DND-41 (cell line): ENCODE results near the gene SRD5A1.

Experiments used
- ATAC-seq: fragments of 200-7000 bp; cut with Tn5 transposase; 3 replicates; pipeline ENCODE4 v1.9.1; 2021; ENCODE audit warnings: low read depth; ENCODE audit not compliant: insufficient read depth
- DNase-seq: peaks from one replicate; pipeline ENCODE4 v3.0.0-alpha.2; 2020
- H2AFZ ChIP-seq: 2 replicates; pipeline ENCODE4 v1.6.0; 2012; ENCODE audit warnings: low read depth, low read length
- H3K27ac ChIP-seq: 2 replicates; pipeline ENCODE4 v1.5.1; 2012; ENCODE audit warnings: low read length, inconsistent platforms
- H3K27me3 ChIP-seq: fragments of 200-600 bp; sonication (generic); 2 replicates; pipeline ENCODE4 v1.6.0; 2012; ENCODE audit warnings: low read length, mild to moderate bottlenecking, inconsistent platforms; ENCODE audit not compliant: insufficient read depth, poor library complexity
- H3K36me3 ChIP-seq: 2 replicates; pipeline ENCODE4 v1.5.1; 2012; ENCODE audit warnings: low read length, inconsistent platforms; ENCODE audit not compliant: insufficient read depth
- H3K4me1 ChIP-seq: 2 replicates; pipeline ENCODE4 v1.5.1; 2012; ENCODE audit warnings: mild to moderate bottlenecking, low read length; ENCODE audit not compliant: insufficient read depth
- H3K4me2 ChIP-seq: 2 replicates; pipeline ENCODE4 v1.6.0; 2012; ENCODE audit warnings: mild to moderate bottlenecking, moderate library complexity, low read length, inconsistent platforms; ENCODE audit not compliant: insufficient read depth
- H3K4me3 ChIP-seq, 2 experiments: fragments of 200-600 bp in 1 of 2; shearing (Covaris generic) in 1 of 2; 2 replicates each; pipeline ENCODE4 v1.5.1; 2012 to 2016; ENCODE audit warnings: inconsistent platforms in 2 of 2, low read length in 2 of 2, mild to moderate bottlenecking in 2 of 2, low read depth in 1 of 2, moderate library complexity in 1 of 2
- H3K79me2 ChIP-seq: 2 replicates; pipeline ENCODE4 v1.6.0; 2012; ENCODE audit warnings: low read length, inconsistent platforms; ENCODE audit not compliant: insufficient read depth
- H3K9ac ChIP-seq: 2 replicates; pipeline ENCODE4 v1.6.0; 2012; ENCODE audit warnings: low read depth, mild to moderate bottlenecking, inconsistent platforms, low read length, moderate library complexity
- H3K9me3 ChIP-seq: 2 replicates; pipeline ENCODE4 v1.5.1; 2012; ENCODE audit warnings: low read length, moderate library complexity, mild to moderate bottlenecking, inconsistent platforms; ENCODE audit not compliant: insufficient read depth, severe bottlenecking
- H4K20me1 ChIP-seq: 2 replicates; pipeline ENCODE4 v1.6.0; 2012; ENCODE audit warnings: low read length; ENCODE audit not compliant: insufficient read depth
- CTCF ChIP-seq: IDR thresholded peaks from 2 replicates; pipeline ENCODE4 v1.5.1; 2012; ENCODE audit warnings: borderline replicate concordance, low read length, moderate library complexity, mild to moderate bottlenecking; ENCODE audit not compliant: poor library complexity, severe bottlenecking; ENCODE audit errors: extremely low read depth
- EZH2 ChIP-seq: IDR thresholded peaks from 3 replicates; pipeline ENCODE4 v1.6.1; 2012; ENCODE audit warnings: borderline replicate concordance, low read depth, mild to moderate bottlenecking, moderate library complexity, low read length, inconsistent platforms; ENCODE audit not compliant: severe bottlenecking

Gene SRD5A1

DNA sequence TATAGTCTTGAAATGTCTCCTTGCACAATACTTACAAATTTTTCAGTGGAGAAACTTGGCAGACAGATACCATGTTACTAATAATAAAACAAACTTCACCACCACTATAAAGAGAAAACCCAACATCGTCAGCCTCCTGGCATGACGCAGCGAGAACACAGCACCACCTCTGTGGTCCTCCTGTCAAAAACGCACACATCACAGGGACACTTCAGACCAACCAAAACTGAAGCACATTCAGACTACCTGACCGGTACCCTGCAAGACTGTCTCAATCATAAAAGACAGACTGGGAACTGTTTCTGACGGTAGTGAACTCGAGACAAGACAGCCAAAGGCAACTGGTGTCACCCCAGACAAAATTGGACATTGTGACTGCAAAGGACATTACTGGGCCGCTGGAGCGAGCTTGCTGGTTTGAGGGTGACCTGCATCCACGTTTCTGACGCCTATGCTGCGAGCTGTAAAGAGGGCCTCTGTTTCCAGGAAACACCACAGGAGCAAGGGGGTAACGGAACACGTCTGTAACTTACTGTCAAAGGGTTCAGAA is 34.8 kb upstream of the SRD5A1 start:
- H3K4me1 ChIP-seq = no peaks in the 10 kb centered on the region
- no peaks in the 10 kb centered on the region for H3K27me3 ChIP-seq
- H4K20me1 ChIP-seq = peaks cover 12% of the 10 kb centered on the region; the same call in 1 of the 2 replicates
- no peak overlapping the region for H3K27ac ChIP-seq
- TF ChIP-seq EZH2 (no peak), CTCF (no peak)
- H3K9ac ChIP-seq = no peak overlapping the region
- no peak overlapping the region for H3K4me2 ChIP-seq
- no peak overlapping the region for H3K4me3 ChIP-seq
- no peaks in the 10 kb centered on the region for H3K79me2 ChIP-seq
- peaks cover 58% of the 10 kb centered on the region for H3K36me3 ChIP-seq
- ATAC-seq (no peak), DNase-seq (no peak)
- no peak overlapping the region for H2AFZ ChIP-seq
- H3K9me3 ChIP-seq = no peaks in the 10 kb centered on the region

- no peak overlapping the region for H3K4me3 ChIP-seq
- H3K4me1 ChIP-seq = no peaks in the 10 kb centered on the region
- H3K27me3 ChIP-seq = no peaks in the 10 kb centered on the region
- no peak overlapping the region for H3K9ac ChIP-seq
- H3K79me2 ChIP-seq = no peaks in the 10 kb centered on the region
- H3K36me3 ChIP-seq = peaks cover 71% of the 10 kb centered on the region
- DNase-seq (no peak), ATAC-seq (no peak)
- no peaks in the 10 kb centered on the region for H3K9me3 ChIP-seq
- peaks cover 13% of the 10 kb centered on the region; the same call in 1 of the 2 replicates for H4K20me1 ChIP-seq
- no peak overlapping the region for H2AFZ ChIP-seq
- no peak overlapping the region for H3K4me2 ChIP-seq
- TF ChIP-seq CTCF (no peak), EZH2 (no peak)
- no peak overlapping the region for H3K27ac ChIP-seq
Measured at GRCh38 chr5:6599739-6600138, 33.5 kb upstream of the SRD5A1 start.

DNA sequence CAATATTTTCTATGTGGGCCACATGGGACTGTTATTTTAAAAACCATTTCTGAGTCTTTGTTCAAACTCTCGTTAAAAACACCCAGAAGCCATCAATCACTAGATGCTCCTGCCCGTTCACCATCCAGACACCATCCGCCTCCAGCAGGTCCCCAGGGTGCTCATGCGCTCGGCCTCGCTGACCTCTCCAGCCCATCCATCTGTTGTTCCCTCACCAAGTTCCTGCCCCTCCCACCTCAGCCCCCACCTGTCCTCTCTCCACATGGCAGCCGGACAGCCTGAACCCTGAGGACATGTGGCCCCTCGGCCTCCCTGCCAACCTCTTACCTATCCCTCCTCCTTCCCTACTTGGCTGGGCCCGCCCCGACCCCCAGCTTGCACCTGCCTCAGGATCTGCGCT is 32.0 kb upstream of the SRD5A1 start:
- Histone ChIP-seq H3K79me2 (no peaks in the 10 kb centered on the region), H3K9me3 (no peaks in the 10 kb centered on the region), H3K27me3 (no peaks in the 10 kb centered on the region), H3K4me2 (no peak overlapping the region), H3K9ac (no peak overlapping the region), H3K36me3 (peaks cover 86% of the 10 kb centered on the region), H2AFZ (no peak overlapping the region), H3K4me3 (no peak overlapping the region), H3K27ac (no peak overlapping the region), H3K4me1 (no peaks in the 10 kb centered on the region), H4K20me1 (peaks cover 16% of the 10 kb centered on the region; the same call in 1 of the 2 replicates)
- TF ChIP-seq EZH2 (no peak), CTCF (no peak)
- ATAC-seq = no peak
- DNase-seq = no peak
